C1 segment of cervical spinal cord (tissue), 14 donors: ENCODE results near the gene TMEM19.
"Not testable (repeated sequence)": the region's sequence is repeated elsewhere in the genome, so short reads cannot be mapped to it uniquely, and the experiment has no call there.

Source experiments
- DNase-seq, 14 donors: peaks; one replicate each; lab custom pipeline; 2025; lab: John Stamatoyannopoulos, UW

The TMEM19 gene

GRCh38 chr12:71665090-71665463 lies 20.8 kb upstream of the TMEM19 start:
- peak in 1 of 14 donors; percentile 36 for DNase-seq

DNA sequence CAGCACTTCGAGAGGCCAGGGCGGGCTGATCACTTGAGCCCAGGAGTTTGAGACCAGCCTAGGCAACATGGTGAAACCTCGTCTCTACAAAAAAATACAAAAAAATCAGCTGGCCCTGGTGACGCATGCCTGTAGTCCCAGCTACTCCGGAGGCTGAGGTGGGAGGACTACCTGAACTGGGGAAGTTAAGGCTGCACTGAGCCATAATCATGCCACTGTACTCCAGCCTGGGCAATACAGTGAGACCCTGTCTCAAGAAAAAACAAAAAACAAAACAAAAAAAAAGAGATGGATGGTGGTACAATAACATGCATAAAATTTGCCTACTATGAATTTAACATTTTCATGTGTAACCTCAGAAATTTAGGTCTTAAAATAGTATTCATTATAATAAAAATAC lies 19.6 kb upstream of the TMEM19 start:
- DNase-seq: no peak

GRCh38 chr12:71671311-71671710 lies 14.6 kb upstream of the TMEM19 start:
- DNase-seq: no peak

GRCh38 chr12:71671816-71672215 lies 14.1 kb upstream of the TMEM19 start:
- DNase-seq: no peak

- DNase-seq: no peak
These were observed 3.4 kb upstream of the TMEM19 start for GRCh38 chr12:71682466-71682865.

GRCh38 chr12:71683633-71684032 lies 2.2 kb upstream of the TMEM19 start:
- DNase-seq: no peak

GRCh38 chr12:71684081-71684480 lies 1.8 kb upstream of the TMEM19 start:
- DNase-seq: no peak

- DNase-seq: peak in 2 of 14 donors; percentile 14 to 43
These were observed 473 bp upstream of the TMEM19 start for GRCh38 chr12:71685312-71685906.

DNA sequence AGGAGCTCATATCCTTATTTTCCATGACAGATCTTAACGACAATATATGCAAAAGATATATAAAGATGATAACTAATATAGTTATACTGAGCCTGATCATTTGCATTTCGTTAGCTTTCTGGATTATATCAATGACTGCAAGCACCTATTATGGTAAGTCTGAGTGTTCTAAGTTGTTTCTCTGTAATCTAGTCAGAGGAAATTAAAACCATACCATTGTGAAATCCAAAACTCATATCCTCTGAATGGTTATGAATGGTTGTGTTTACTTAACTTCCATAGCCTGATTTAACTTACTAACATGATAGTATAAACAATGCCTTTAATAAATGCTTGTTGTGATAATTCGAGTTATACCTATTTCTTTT lies 760 bp downstream of the TMEM19 start:
- DNase-seq: no peak

- not testable (repeated sequence) for DNase-seq
These were observed 1.3 kb downstream of the TMEM19 start for GRCh38 chr12:71687172-71687571.

GRCh38 chr12:71688961-71689570 lies 3.2 kb downstream of the TMEM19 start:
- peak in 1 of 14 donors; percentile 15 for DNase-seq

- DNase-seq: peak in 1 of 14 donors; percentile 13
These were observed 5.7 kb downstream of the TMEM19 start for GRCh38 chr12:71691504-71692129.

GRCh38 chr12:71693126-71693525 lies 7.2 kb downstream of the TMEM19 start:
- no peak for DNase-seq

DNA sequence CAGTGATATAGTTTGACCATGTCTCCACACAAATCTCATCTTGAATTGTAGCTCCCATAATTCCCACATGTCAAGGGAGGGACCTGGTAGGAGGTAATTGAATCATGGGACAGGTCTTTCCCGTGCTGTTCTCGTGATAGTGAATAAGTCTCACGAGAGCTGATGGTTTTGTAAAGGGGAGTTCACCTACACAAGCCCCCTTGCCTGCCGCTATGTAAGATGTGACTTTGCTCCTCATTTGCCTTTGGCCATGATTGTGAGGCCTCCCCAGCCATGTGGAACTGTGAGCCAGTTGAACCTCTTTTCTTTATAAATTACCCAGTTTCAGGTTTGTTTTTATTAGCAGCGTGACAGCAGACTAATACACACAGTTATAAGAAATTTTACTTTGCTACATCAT lies 7.8 kb downstream of the TMEM19 start:
- DNase-seq: not testable (repeated sequence)

DNA sequence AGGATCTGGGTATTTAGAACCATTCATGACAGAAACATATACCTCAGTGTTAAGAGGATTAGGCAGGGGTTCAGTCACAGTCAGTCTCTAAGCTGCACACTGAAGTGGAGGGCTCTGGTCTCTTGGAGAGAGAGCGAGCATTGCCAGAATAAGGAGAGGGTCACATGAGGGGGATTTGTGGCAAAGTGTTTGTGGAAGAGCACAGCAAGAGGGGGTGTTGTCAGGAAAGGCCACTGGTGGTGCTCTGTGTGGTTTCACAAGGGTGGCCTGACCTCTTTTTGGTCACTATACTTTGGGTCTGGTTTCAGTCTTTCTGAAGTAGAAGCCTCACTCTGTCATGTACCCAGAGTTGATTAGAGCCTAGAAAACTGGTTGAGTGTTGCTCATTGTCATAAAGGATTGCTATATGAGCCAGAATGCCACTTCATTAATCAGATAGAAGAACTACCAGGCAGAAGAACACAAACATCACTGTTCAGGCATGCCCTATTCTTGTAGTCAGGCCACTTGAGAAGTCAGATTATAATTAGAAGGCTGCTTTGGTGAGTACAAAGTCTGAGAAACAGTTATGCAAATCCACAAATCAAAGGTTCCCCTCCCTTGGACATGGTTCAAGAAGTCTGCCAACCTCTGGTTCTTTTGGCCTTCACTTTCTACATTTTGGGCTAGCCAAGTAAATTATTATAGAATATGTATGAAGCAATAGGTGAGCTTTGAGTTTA lies 8.4 kb downstream of the TMEM19 start:
- DNase-seq: no peak

DNA sequence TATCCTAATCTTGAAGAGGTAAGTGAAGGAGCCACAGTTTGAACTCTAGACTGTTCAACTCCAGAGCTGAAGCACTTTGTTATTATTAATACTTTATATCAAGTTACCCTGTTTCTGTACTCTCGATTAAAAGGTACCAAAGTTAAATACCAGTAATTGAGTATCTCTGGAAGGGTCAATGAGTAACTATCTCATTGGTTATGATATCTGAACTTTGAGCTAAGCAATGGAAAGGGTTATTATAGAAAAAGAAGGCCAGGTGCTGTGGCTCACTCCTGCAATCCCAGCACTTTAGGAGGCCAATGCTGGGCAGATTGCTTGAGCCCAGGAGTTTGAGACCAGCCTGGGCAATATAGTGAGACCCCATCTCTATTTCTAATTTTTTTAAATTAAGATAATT lies 9.9 kb downstream of the TMEM19 start:
- no peak for DNase-seq

- not testable (repeated sequence) for DNase-seq
These were observed 16.3 kb downstream of the TMEM19 start for GRCh38 chr12:71702181-71702580.

DNA sequence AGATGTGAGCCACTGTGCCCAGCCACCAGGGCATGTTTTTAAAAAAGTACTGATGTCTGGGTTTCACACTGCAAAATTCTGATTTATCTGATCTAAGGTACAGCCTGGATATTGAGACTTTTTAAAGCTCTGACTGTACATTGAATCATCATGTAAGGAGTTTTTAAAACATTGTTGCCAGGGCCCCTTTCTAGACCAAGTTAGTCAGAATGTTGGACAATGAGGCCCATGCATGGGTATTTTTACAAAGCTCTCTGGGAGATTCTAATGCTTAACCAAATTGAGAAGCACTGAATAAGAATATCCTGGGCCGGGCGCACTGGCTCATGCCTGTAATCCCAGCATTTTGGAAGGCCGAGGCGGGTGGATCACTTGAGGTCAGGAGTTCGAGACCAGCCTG lies 16.7 kb downstream of the TMEM19 start:
- DNase-seq: no peak

DNA sequence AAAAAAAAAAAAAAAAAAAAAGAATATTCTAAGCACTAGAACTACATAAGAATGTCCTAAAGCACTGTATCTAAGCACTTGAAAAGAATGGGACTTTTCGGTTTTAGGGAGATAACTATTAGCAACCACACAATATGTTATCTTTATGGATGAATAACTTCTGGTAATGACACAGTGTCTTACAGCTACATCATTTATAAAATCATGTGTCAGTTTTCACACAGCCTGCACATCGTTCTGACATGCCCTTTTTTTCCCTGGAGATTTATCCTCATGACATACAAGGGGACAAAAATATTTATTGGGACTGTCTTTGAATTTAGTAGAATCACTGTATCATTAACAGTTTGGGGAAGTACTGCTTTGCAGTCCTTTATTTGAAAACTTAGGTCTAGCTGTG lies 17.3 kb downstream of the TMEM19 start:
- DNase-seq: no peak

DNA sequence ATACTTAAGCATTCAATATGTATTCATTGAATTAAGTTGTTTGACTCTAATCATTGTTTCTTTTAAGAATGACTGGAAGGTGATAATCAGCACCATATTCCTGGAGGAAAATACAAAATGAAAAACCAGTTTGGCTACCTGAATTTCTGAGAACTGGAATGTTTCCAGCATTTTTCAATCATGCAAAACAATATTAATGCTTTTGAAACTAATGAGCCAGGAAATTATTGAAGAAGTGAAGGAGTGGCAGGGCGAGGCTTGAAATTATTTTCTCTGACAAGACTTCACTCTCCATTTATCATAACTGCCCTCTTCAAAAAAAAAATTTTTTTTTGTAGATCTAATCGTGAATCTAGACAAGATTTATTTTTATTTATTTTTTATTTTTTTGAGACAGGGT lies 19.0 kb downstream of the TMEM19 start:
- no peak for DNase-seq

- no peak for DNase-seq
These were observed 22.8 kb downstream of the TMEM19 start for GRCh38 chr12:71708658-71709057.

DNA sequence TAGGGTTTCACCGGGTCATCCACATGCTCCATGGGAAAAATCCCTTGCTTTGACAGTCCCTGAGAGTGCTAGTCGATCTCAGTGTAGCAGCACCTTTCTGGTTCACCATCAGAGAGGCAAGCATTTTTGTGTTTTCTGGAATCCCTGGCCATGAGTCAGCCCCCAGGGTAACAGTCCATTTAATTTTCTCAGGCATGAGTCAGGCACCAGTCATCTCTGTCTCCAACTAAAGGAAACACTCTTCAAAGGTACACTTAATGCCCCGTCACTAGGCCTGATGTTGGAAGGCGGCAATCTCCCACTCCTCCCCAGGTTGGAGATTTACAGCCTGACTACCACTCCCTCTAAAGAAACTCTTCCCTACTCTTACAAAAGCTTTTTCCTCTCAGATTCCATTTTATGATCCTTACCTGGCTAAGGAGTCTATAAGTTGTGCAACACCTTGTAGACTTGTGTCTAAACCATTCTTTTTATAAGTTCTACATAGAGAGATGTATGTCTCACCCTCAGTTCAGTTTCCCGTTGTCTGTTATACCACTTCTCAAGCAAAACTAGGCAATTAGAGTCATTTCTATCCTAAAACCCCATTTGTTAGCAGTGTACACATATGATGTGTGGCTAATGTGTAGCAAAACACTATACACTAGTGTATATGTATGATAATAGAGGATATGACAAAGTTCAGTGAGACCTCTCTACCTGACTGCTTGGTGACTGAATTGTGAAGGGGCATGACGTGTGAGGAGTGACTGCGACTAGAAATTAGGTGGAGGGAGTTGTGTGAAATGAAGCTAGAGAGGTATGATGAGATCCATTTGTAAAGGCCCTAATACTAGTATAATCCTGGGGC lies 24.6 kb downstream of the TMEM19 start:
- DNase-seq: no peak
